ELF-1 (cell line): ENCODE results near the gene IVD.
"Not testable (repeated sequence)": the region's sequence is repeated elsewhere in the genome, so short reads cannot be mapped to it uniquely, and the experiment has no call there.

ENCODE experiments used
- DNase-seq: peaks from one replicate; pipeline ENCODE4 v3.0.0-alpha.2; 2016; ENCODE audit warnings: low read depth, low spot score

The IVD gene

DNA sequence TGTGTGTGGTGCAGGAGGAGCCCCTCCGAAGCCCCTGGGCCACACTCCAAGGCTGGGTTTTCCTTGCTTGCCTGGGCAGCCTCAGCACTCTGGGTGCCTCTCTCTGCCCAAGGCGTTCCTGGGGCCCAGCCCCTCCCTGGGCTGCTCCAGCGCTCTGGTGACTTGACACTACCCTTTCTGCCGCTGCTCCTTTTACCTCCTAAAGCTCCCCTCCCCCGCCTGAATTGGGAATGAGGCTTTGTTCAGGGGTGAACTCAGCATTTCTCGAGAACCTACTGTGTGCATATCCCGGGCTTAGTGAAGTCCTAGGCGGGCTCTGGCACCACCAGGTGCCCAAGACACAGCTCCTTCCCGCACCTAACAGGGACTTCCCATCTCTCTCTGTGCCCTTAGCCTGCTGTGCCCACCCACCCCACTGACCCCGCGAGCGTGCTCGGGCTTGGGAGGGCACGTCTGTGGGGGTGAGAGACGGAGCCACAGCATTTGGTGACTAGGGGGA is 33.9 kb downstream of the IVD start:
- DNase-seq, result peak; percentile 83

DNA sequence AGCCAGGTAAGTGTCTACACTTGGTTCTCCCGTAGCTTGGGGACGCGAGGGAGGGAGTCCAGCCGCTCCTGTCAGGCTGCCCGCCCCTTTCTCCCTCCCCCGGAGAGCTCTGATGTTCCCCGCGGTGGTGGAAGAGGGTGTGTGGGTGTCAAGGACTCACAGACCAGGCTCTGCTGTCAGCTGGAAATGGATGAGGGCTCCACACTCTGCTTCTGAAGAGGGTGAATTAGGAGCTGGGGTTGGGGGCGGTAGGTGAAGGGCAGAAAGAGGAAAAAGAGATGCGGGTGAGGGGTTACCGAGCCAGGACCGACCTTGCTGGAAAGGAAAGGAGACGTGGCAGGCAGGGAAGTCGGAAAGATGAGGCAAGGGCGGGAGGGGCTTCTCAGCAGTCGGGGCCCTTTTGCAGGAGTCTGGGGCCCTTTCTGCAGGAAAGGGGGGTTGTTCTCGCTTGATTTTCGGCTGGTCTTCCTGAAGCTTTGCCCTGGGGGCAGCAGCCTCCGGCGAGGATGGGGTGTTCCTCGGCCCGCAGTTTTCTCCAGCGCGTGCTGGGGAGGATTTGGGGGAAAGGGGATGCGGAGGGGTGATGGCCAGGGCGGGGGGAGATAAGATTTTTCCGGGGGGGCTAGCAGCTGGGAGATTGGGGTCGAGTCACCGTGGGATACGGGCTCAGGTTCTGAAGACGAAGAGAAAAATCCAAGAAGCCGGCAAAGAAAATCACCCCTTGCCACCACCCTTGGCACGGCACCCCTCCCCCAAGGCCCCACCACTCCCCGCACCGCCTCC is 34.6 kb downstream of the IVD start:
- peak; percentile 69 for DNase-seq

DNA sequence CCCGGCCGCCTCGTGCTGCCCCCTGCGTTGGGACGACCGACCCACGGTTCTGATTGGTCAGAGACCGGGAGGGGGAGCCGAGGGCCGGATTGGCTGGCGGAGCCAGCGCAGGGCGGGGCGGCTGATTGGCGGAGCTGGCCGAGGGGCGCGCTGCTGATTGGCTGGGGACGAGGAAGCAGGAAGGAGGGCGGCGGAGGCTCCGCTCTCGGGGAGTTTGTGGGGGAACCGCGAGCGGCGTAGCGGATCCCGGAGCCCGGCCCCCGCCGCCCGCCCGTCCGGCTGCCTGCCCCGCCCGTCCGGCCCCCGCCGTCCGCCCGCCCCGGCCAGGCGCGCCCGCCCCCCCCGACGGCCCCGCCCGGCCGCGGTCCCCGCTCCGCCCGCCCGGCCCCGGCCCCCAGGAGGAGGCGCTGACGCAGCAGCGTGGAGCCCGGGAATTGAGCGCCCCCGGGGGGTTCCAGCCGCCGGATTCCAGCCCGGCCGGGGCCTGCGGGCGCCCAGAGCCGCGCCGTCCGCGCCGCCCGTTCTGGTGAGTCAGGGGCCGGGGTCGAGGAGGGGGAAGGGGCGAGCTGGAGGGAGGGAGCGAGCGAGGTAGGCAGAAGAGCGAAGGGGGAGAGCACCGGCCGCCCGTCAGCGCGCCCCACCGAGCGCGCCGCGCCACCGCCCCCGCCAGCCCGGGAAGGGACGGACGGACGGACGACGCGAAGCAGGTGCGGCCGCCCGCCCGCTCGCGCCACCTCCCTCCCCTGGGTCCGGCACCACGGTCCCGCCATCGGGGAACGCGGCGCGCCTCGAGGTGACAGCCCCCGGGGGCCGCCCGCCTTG is 35.4 kb downstream of the IVD start, which contains the start of gene BAHD1:
TSS of gene BAHD1 (plus strand) at position 211 of the 822 bp plus-strand sequence. CDS start 17,512 bp downstream, outside the sequence.
- peak; percentile 94 for DNase-seq

DNA sequence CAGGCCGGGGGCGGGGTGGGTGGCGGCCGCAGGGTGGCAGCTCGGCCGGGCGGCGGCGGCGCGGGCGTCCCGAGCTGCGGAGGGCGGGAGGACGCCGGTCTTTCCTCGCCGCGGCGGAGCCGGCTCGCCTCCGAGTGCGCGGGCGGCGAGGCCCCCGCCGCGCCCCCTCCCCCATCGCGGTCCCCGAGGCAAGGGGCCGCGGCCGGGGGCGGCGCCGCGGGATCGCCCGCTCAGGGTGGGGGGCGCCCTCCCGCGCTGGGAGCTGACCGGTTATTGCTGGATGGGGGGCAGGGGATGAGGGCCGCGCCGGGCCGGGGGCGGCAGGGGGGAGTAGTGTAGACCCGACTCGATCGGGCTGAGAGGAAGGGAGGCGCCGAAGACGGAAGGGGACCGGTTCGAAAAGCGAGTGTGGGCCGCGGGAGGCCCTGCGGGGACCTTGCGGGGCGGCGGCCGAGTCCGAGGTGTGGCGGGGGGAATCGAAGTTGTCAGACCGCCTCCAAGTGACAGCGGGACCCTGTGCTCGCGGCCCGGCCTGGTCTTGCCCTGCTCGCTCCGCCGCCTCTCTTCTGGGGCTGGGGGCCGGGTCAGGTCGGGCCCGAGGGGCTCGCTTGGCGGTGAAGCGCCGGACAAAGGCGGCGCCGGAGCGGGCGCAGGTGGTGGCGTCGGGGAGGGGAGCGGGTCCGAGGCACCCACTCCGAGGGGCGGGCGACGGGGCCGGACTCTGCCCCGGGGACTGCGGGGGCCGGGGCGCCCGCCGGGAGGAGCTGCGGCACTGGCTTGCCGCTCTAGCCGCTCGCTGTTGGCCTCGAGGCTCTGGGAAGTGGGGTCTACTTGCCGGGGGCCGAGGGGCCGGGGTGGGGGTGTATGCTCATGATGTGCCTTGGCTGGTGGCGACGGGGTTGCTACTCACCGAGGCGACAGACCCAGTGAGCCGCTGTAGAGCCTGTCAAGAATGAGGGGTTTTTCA is 36.3 kb downstream of the IVD start:
- DNase-seq, result peak; percentile 20

DNA sequence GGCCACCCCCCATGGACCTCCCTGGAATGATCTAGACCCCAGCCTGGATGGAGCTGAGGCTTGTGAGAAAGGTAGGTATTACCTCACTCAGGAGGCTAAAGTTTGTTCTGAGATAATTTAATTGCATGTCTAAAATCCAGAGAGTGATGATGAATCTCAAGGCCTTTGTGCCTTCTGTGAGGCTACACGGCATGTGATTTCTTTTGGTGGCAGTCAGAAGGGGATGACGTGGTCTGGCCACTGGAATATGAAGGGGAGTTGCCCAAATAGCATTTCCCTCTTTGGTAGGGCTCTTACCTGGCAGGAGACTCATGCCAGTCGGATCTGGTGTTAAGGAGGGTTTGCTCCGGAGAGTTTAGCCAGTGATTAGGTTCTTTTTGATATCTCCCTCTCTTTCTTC is 37.7 kb downstream of the IVD start:
- no peak for DNase-seq

DNA sequence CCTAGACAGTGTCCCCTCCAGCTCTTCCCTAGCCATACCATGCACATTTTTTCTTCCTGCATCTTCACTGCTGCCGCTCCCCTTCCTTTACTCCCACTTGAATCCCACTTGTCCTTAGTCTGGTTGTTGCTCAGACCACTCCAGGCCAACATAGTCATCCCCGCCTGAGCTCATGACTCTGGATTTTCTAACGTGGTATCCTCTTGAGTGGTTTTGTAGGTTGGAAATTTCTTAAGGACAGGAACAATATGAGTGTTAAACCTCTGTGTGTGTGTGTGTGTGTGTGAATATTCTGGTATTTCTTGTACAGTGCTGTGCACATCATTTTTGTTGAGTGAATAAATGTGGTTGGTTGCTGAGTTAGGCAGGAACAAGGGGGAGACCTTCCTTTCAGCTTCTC is 38.3 kb downstream of the IVD start:
- DNase-seq, result no peak

DNA sequence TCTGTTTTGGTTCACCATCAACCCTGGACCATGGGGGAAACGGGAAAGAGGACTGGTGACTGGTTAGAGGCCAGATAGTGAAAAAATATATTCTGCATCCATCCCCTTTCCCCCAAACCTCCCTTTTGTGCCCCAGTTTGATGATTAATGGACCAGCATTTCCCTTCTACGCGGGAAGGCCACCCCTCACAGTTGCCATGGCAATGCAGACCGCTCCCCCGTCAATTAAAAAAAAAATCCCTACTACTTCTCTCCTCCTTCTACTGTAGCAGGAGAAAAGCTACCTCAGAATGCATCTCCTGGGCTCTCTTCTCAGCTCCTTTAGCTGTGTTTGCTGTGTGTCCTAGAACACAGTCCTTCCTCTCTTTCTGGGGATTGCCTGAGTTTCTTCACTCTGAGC is 39.1 kb downstream of the IVD start:
- no peak for DNase-seq

DNA sequence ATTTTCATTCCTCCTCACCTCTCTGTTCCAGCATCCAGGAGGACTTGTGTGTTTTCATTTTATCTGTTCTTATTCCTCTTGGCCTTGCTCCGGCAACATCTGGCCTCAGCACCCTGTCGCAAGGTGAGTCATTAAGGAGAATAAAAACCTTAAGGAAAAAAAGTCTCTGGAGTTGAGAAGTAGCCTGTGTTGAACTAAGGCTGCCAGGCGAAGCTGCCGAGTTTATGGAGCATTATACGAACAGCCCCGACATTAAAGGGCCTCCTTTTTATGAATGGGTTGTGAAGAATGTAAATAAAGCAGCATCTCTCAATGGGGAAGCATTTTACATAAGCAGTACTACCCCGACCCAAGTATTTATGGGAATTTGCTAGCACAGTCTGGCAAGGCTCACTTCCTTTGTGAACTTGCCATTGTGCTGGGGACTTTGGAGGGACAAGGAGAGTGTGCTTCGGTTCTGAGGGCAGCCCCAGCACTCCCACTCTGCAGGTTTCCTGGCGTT is 39.9 kb downstream of the IVD start:
- peak; percentile 13 for DNase-seq

DNA sequence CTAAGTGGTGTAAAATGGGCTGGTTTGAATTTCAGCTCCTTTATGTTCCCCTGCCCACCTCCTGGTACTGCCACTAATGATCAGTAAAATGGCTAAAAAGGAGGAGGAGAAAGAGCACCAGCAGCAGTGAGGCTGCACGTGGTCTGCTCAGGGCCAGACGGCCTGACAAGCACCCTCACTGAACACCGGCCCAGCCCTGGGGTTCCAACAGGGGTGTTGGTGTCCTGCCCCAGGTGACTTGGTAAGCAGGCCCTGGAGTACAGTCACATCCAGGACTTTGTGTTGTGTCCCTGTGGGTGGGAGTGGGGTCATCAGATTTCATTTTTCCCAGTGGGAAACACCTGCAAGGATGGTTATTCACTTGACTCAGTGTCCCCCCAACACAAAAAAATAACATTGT is 40.5 kb downstream of the IVD start:
- DNase-seq, result no peak

DNA sequence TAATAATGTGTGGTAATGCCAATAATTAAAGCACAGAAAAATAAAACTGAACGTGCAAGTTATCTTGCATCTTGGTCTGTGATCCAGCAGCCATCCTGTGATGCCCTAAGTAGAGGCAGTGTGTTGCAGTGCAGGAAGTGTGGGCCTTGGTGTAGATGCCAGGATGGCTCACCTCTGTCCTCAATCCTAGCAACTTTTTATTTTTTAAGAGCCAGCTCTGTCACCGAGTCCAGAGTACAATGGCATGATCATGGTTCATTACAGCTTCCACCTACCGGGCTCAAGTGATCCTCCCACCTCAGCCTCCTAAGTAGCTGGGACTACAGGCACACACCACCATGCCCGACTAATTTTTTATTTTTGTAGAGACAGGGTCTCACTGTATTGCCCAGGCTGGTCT is 42.8 kb downstream of the IVD start:
- DNase-seq, result no peak

DNA sequence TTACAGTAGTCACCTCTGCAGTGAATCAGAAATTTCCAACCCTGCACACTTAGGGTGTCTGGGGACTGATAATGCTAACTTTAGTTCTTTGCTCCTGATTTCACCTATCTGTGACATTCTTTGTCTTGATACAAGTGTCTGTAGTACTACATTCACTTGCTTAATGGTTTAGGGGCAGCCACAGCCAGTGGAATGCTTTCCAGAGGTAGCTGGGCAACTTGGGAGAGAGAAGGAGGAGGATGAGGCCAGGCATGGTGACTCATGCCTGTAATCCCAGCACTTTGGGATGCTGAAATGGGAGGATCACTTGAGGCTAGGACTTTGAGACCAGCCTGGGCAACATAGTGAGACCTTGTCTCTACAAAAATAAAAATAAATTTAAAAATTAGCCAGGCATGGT is 43.7 kb downstream of the IVD start:
- DNase-seq, result peak; percentile 21

DNA sequence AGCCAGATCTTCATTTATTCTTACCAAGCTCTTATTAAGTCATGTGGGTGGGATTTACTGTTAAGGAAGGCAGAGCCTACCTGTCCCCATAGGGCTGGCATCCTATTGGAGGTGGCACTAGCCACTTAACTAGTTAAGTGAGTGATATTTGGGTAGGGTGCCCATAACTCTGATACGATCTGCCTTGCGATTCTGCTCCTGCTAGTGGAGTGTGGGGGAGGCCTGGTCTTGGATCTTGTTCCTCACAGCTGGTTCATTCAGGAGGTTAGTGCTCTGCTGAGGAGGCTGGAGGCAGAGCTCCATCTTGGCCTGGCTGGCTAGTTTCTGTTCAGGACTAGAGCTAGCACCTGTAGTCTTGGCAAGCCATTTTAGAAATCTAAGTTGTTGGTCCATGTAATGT is 44.5 kb downstream of the IVD start:
- no peak for DNase-seq

DNA sequence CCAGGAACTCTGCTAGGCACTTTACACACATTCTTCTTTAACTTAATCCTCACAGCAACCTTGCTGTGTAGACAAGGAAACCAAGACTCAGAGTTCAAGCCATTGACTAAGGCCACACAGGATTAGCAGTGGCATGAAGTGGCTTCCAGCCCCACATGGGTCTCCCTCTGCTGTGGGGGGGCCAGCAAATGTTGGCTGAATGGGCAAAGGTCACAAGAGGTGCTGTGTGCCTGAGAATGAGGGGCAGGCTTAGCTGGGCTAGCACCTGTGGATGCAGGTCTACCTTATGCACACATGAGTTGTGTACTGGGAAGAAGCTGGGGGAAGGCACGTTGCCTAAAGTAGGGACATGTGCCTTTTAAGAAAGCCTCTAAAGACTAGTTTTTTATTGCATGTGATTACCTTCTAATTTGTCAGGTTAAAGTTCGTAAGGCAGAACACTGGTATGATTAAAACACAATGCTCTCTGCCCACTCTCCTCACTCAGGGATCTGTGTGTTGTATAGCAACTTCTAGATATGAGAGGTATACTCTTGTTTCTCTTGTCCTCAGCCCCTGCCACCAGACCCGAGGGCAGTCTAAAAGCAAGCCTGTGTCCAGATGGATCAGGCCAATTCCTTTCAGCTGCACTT is 46.0 kb downstream of the IVD start:
- DNase-seq, result no peak

DNA sequence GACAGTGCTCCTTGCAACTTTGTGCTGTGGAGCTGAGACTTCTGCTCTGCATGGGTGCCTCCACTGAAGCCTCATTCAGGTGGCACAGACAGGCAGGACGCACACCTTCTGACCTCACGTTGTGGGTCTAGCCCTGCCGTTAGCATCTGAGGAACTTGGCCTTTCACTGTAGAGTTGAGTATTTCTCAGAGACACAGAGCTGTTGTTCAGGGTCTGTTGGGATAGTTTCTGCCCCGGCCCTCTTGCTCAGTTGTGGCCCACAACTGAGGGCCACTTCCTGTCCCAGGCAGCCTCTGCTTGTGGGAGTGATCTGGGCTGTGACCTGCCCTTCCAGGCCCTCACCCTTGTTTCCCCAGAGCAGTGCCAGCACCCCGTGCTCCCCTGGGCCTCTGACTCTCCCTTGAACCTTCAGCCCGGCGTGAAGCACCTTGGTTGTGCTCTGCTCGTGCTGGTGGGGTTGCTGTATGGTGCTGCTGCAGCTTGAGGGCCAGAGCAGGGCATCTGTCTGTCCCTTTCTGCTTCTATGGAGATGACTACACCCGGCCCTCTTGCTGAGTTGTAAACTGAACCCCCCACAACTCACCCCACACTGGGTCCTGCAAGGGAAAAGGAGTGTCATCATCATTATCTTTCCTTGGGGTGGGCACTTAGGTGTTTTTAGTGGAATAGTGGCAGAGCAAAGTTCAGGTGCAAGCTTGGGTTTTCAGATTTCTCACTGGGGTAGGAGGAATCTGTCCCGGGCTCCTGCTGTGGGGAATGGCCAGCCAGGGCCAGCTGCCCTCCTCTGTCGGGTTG is 46.9 kb downstream of the IVD start:
- DNase-seq, result no peak

DNA sequence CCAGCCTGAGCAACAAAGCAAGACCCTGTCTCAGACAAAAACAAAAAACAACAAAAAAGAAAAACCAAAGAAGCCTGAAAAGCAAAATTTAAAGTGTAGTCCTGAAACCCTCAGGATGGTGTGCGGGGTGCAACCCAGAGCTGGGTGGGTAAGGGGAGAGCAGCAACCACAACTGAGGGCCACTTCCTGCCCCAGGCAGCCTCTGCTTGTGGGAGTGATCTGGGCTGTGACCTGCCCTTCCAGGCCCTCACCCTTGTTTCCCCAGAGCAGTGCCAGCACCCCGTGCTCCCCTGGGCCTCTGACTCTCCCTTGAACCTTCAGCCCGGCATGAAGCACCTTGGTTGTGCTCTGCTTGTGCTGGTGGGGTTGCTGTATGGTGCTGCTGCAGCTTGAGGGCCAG is 48.3 kb downstream of the IVD start:
- DNase-seq, result not testable (repeated sequence)

DNA sequence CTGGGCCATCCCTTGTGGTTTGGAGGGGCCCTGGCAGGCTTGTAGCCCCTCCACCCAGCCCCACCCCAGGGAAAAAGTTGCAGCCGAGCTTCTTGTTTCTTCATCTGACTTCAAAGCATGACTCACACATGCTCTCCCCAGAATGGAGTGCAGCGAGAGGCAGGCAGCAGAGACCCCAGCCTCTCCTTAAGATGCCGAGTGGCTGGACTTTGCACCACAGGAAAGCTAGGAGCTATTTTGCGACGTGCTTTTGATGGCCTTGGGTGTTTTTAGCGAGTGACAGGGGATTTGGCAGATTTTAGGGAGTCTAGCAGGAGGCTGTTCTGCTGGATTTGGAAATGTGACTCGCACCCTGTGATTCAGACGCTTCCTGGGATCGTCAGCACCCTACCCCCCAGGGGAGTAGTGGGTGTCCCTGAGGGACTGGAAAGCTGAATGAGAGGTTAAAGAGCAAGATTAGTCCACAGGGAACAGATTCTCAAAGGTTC is 49.4 kb downstream of the IVD start:
- DNase-seq, result peak; percentile 18

DNA sequence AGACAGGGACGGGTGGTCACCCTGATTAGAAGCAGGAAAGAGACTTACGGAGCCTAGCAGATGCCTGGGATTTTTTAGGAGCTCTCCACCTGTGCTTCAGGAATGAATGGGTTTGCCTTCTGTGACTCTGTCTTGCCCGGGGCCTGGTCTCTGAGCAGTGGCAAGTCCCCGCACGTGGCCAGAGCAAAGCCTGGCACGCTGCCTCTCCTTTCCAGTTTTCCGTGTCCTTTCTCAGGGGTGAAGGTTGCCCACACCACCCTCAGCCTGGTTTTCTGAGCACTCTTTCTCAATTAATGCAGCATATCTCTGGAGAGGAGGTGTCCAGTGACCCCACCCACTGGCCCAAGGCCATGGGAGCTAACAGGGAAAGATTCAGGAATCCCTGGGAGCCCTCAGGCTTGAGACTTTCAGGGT is 50.7 kb downstream of the IVD start:
- DNase-seq, result peak; percentile 79

DNA sequence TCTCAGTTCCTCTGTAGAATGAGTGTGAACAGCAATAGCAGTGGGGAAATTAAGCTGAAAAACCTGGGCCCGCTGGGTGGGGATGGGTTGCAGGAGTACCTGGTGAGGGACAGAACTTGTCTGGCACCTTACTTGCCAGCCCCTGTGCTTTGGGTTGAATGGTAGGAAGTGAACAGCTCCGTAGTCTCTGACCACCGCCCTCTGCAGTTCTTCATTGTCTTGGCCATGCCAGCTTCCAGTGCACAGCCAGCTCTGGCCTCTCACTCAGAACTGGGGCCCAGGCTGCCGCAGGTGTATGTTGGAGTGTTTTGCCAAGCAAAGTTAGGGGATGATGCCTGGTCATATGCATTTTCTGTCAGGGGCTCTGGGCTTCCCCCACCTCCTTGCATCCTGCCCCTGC is 51.1 kb downstream of the IVD start:
- DNase-seq, result no peak

DNA sequence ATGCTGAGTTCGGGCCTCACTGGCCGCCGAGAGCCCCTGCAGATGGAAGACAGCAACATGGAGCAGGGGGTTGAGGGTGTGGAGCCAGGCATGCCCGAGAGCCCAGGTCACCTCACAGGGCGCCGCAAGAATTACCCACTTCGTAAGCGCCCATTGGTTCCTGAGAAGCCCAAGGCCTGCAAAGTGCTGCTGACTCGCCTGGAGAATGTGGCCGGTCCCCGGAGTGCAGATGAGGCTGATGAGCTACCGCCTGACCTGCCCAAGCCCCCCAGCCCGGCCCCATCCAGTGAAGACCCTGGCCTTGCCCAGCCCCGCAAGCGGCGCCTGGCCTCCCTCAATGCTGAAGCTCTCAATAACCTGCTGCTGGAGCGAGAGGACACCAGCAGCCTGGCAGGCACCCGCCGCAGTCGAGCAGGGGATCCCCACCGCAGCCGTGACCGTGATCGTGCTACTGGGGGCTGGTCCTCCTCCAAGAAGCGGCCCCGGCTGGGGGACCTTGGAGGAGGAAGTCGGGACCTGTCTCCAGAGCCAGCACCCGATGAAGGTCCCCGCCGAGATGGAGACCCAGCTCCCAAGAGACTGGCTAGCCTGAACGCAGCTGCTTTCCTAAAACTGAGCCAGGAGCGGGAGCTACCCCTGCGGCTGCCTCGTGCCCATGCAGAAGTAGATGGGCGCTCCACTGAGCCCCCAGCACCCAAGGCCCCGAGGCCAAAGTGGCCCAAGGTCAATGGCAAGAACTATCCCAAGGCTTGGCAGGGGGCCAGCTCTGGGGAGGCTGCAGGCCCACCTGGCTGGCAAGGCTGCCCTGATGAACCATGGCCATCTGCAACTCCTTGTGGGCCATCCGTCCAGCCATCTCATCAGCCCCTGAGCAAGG is 53.1 kb downstream of the IVD start:
- no peak for DNase-seq
